GM19438 (cell line): ENCODE measurements around the gene OSTM1.
"Not testable (repeated sequence)": the region's sequence is repeated elsewhere in the genome, so short reads cannot be mapped to it uniquely, and the experiment has no call there.

Experiments used
- ATAC-seq: cut with Tn5 transposase; IDR thresholded peaks from one replicate; pipeline ENCODE4 v1.9.1; 2021; ENCODE audit warnings: low read depth; ENCODE audit not compliant: unreplicated experiment

Gene OSTM1

DNA sequence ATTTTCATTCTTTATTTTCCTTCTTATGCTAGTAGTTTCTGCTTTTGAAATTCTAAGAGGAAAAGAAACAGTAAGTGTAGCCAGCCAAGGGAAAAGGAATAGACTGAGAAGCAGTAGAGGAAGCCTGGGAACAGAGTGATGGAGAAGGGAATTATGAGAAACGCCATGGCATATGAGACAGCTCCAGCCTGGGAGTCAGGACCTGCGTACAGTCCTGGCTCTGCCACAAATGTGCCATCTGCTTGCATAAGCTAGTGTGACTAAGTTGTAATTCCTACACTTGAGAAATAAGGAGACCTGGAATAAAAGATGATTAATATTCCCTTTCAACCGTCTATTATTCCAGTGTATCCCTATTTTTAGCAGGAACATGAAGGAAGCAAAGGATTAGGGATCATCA lies 47.5 kb downstream of the OSTM1 start:
- ATAC-seq: no peak

DNA sequence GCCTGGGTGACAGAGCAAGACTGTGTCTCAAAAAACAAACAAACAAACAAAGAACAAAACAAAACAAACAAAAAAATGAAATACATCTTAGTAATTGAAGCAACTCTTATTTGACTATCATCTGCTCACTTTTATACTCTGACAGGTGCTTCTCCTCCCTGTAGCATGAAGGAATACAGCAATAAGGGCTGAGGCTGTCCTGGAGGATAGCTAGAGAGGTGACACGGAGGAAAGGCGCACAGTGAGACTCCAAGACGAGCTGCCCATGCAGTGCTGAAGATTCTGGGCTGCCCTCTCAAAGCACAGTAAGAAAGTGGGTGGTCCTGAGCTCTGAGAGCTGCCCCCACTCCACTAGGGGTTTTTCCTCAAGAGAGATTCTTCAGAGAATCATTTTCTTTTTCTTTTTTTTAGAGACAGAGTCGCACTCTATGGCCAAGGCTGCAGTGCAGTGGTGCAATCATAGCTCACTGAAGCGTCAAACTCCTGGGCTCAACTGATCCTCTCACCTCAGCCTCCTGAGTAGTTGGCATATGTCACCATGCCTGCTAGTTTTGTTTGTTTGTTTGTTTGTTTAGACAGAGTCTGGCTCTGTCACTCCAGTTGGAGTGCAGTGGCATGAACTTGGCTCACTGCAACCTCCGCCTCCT lies 50.0 kb downstream of the OSTM1 start:
- ATAC-seq: no peak

DNA sequence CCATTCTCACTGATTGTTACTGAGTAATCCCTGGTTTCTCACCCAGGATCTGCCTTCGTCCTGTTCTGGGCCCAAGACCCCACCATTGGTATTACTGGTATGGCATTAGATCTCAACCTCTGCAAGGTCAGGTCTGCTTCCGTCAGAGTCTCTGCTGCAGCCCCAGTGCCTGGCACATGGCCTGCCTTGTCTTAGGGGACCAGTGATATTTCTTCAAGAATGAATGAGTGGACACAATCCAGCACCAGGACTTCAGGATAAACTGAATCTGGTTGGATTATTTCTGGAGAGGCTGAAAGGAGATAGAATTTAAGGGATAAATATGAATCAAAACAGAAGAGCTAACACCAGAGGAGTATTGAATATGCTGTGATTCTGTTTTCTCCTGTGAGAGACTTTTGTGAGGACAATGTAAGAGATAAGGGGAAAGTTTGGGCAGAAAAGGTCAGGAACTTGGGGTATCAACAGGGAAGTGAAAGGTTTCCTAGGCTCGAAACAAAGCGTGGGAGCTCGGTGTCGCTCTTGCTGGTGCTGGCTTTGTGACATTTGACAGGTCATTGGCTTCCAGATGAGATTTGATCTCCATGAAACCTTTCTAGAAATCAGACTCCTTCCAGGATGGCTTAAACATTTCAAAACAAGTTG lies 53.9 kb downstream of the OSTM1 start:
- no peak for ATAC-seq

DNA sequence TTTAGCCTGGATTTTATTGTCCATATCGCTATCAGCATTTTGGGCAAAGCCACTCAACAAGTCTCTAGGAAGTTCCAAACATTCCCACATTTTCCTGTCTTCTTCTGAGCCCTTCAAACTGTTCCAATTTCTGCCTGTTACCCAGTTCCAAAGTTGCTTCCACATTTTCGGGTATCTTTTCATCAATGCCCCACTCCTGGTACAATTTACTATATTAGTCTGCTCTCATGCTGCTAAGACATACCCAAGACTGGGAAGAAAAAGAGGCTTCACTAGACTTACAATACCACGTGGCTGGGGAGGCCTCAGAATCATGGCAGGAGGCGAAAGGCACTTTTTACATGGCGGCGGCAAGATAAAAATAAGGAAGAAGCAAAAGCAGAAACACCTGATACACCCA lies 58.3 kb downstream of the OSTM1 start:
- ATAC-seq: not testable (repeated sequence)

DNA sequence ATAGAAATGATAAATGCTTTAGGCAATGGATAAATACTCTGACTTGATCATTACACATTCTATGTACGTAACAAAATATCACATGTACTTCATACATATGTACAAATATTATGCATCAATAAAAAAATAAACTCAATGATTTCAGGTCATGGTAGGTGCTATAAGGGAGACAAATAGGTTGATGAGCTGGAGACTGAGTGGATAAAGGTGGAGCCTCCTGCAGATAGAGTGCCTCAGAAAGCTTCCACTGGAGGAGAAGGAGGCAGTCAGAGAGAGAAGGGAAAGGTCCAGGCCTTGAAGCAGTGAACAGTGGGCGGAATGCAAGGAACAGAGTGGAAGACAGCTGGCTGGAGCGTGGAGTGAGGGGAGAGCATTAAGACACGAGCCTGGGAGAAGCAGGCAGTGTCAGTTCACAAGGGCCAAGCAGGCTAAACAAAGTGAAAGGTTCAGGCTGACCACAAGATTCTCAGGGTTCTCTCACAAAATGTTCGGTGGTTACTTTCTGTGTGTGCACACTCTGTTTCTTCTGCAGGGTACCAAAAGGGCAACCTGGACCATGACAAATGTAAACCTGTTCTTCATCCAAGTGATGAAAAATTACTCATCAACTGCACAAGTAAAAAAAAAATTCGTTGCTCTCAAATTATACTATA lies 60.6 kb downstream of the OSTM1 start:
- ATAC-seq: no peak

DNA sequence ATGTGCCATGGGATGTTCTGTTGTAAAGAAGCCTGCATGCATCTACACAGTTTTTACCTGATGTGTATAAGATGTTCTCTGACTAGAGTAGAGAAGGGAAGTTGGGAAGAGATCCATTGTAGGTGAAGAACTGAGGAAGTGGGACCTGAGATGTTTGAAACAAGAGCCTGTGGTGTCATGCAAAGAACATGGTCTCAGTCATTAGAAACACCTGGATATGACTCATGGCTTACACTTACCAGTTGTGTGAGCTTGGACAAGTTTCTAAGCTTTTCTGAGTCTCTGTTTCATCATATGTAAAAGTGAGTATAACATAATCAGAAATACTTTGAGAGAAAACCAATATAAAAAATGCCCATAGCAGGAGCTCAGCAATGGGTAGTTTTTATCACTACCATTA lies 64.6 kb downstream of the OSTM1 start:
- ATAC-seq: no peak

DNA sequence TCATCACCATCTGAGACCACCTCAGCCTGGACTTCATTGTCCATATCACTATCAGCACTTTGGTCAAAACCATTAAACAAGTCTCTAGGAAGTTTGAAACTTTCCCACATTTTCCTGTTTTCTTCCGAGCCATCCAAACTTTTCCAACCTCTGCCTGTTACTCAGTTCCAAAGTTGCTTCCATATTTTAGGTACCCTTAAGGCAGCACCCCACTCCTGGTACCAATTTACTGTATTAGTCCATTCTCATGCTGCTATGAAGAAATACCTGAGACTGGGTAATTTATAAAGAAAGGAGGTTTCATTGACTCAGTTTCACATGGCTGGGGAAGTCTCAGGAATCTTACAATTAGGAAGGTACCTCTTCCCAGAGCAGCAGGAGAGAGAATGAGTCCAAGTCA lies 65.3 kb downstream of the OSTM1 start:
- not testable (repeated sequence) for ATAC-seq

DNA sequence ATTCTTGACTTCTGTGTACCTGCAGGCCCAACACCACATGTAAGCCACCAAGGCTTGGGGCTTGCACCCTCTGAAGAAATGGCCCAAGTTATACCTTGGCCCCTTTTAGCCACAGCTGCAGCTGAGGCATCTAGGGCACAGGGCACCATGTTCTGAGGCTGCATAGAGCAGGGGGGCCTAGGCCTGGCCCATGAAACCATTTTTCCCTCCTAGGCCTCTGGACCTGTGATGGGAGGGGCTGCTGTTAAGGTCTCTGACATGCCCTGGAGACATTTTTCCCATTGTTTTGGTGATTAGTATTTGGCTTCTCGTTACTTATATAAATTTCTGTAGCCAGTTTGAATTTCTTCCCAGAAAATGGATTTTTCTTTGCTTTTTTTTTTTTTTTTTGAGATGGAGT lies 66.2 kb downstream of the OSTM1 start:
- no peak for ATAC-seq

DNA sequence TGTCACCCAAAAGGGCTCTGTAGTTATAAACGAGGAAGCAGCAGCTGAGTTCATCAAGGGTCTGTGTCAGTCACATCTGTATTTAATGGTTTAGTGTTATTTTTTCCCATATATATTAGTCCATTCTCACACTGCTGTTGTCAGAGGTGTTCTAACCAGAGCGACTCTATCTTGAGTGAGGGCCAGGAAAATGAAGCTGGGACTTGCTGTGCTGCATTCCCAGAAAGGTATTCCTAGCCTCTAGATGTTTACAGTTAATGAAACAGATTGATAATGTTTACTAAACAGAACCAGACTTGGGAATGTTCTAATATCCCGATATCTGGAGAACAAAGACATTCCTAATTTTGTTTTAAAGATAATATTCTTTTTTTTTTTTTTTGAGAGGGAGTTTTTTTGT lies 68.6 kb downstream of the OSTM1 start:
- ATAC-seq: no peak

DNA sequence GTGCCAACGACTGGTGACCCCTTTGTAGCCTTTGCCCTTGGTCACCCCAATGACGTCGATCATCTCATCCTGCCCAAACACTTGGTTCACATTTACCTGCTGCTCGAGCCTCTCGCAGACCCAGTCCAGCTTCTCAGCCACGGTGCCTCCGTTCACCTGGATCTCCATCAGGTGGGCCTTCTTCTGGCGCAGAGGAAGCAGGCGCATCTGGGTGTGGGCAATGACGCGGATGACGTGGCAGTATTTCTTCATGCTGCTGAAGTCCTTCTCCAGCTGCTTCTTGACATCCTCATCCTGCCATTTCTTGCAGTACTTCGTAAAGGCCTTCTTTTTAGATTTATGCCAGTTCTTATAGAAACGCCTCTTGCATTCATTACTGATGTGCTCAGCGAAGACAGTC lies 69.7 kb downstream of the OSTM1 start:
- no peak for ATAC-seq

DNA sequence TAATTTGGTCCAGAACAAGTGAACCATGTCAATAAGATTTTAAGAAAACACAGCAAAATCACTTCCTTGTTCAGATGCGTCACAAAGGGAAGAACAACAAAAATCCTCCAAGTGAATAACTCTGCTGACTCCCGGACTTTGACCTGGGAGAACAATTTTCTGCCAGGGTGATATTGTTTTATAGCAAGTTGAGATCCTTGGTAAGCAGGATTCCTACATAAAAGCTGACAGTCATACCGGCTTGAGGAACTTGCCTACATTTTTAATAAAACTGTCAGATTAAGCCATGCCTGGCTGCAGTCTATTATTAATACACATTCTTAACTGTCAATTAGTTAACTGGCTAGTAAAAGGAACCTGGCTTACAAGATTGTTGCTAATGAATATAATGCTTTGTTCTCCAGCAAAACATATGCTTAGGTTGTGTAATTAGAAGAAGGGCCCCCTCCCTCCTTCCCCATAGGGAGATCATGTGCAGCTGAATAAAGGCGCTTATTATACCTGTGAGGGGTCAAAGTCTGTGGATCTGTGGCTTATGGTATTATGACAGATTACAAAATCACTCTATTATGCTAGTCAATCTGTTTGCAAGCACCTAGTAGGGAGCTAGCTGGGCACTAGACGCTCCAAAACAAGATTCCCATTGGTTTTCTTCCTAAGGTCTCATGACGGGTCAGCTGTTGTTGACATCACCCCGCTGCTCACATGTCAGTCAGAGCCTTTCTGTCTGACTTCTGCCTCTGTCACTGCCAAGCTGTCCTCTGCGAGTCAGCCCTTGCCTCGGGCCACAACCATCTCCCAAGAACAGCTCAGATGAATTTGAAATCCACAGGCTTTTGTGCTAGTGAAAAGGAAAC lies 71.9 kb downstream of the OSTM1 start:
- no peak for ATAC-seq

DNA sequence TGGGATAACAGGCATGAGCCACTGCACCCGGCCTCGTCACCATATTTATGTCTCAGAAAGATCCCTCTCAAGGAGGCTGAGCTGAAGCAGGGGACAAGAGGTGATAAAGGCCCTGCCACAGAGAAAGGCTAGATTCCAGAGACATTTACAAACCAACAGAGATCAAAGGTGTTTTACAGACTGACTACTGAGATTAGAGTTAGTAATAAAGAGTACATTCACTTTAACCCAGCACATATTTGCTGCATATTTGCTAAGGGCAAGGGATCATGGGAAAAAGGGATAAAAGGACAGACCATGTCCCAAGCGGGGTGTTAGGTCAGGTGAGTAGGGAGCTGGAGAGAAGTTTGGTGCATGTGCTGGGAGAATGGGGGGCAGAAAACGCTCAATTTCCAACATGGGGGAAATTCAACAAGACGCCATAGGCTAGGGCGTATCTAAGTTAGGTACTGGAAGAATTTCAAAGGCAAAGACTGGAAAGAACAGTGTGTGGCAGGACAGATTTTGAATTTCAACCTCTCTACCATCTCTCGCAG lies 72.8 kb downstream of the OSTM1 start:
- ATAC-seq: no peak

DNA sequence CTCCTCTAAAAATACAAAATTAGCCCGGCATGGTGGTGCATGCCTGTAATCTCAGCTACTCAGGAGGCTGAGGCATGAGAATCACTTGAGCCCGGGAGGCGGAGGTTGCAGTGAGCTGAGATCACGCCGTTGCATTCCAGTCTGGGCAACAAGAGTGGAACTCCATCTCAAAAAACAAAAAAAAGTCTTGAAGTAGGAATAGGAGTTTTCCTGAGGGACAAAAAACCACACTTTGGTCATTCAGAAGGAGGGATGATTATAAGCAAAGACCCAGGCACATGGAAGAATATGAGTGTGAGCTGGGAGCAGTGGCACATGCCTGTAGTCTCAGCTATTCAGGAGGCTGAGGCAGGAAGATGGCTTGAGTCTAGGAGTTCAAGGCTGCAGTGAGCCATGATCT lies 74.3 kb downstream of the OSTM1 start:
- not testable (repeated sequence) for ATAC-seq

DNA sequence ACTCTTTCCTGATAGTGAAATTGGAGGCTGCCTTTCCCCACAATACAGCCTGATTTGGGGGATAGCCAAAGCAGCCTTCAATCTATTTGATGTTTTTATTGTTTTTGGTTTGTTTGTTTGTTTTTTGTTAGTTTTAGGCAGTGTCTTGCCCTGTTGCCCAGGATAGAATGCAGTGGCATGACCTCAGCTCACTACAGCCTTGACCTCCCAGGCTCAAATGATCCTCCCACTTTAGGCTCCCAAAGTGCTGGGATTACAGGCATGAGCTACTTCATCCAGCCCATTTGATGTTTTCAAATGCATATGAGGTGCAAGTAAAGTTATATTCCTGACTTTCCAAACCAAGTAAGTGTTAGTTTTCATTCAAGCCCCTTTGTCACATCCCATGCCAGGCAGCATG lies 75.2 kb downstream of the OSTM1 start:
- no peak for ATAC-seq

DNA sequence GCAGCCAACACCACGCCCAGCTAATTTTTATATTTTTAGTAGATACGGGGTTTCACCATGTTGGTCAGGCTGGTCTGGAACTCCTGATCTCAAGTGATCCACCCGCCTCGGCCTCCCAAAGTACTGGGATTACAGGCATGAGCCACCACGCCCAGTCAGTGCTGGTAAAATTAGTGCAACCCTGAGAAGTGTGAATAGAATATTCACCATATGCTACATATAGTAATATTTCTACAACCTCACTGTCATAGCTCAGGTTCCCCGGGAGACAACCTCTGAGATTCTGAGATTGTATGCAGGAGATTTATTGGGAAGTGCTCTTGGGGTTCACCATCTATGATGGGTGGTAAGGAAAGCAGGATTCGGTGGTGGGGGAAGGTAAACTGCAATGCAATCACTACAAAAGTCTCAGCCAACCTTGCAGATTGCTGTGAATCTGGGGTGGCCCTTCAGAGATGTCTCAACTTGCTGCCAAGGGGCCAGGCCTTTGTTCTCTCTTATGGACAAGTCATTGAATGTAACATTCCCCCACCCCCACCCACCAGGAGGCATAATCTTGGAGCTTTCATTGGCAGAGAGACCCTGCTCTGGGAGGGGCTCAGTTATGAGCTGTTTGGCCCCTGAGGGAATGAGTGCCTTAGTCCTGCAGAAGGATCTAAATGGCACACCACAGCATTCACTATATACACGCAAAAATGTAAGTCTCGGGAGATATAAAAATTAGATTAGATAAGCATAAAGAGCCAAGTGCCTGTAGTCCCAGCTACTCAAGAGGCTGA lies 82.6 kb downstream of the OSTM1 start:
- ATAC-seq: no peak
